Activated B cell treated with CpG ODN at 0.5 μM for 24 hours (primary cell): ENCODE results near the gene RASAL1. TPM values are rescaled to one million over a fixed set of nuclear protein-coding genes. Genes with fewer than 3 reads are reported as not detected.

Experiments used
- ATAC-seq: fragments of 200-7000 bp; cut with Tn5 transposase; one replicate; pipeline ENCODE4 v1.10.0; 2021; ENCODE audit warnings: low read depth, mild to moderate bottlenecking, moderate library complexity
- CTCF ChIA-PET: fragments of 350-600 bp; sonication (Branson Sonifier 250); formaldehyde crosslinking; loops from one replicate; lab custom pipeline; 2021; ENCODE audit warnings: antibody characterized with exemption; lab: Charles Lee
- POLR2A ChIA-PET: fragments of 350-600 bp; sonication (Branson Sonifier 250); formaldehyde crosslinking; loops from one replicate; lab custom pipeline; 2021; ENCODE audit warnings: antibody characterized with exemption; lab: Charles Lee
- DNase-seq: peaks from one replicate; pipeline ENCODE4 v3.0.0; 2022
- H3K27ac Mint-ChIP-seq: one replicate; pipeline ENCODE4 v1.8.0; 2020; ENCODE audit warnings: mixed read lengths
- H3K27me3 Mint-ChIP-seq: one replicate; pipeline ENCODE4 v1.8.0; 2021; ENCODE audit warnings: mixed read lengths
- H3K36me3 Mint-ChIP-seq: one replicate; pipeline ENCODE4 v1.8.0; 2021; ENCODE audit warnings: low read depth, mixed read lengths
- H3K4me1 Mint-ChIP-seq: one replicate; pipeline ENCODE4 v1.8.0; 2021; ENCODE audit warnings: mixed read lengths
- H3K4me3 Mint-ChIP-seq: one replicate; pipeline ENCODE4 v1.8.0; 2020; ENCODE audit warnings: mild to moderate bottlenecking, mixed read lengths
- H3K9me3 Mint-ChIP-seq: one replicate; pipeline ENCODE4 v1.8.0; 2020; ENCODE audit warnings: mixed read lengths
- intact Hi-C: fragments of 100-400 bp; cut with micrococcal nuclease; formaldehyde crosslinking; loops from one replicate; pipeline ENCODE4 v1.15.1; 2024
- total RNA-seq: library from RNA; stranded (reverse); gene quantifications from 2 replicates; pipeline ENCODE4 v1.2.3, GENCODE V29; 2022
- TF ChIP-seq, protein P1 (sequence below): fragments of 200-600 bp; IDR thresholded peaks from one replicate; pipeline ENCODE4 v1.8.0; 2022; ENCODE audit warnings: antibody characterized with exemption, mild to moderate bottlenecking

The RASAL1 gene
- total RNA-seq, 1 donor from 2014 or later: 7.1 TPM

DNA sequence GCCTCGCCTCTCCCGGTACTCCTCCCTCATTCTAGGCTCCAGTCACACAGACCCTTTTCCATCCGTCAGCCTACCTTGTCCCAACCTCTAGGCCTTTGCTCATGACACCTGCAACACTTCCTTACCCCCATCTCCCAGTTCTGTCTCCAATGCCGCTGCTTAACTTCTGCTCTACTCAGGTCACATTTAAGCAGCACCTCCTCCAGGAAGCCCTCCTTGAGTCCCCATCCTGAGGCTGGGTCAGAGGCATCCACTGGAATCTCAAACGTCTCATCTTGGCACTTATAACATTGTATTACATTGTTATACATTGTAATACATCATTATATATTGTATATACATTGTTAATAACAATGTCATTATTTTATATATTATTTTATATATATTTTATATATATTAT, 32.8 kb downstream of the RASAL1 start:
- intact Hi-C loops: no loop called here
- H3K27ac Mint-ChIP-seq: no peak overlapping the region
- H3K9me3 Mint-ChIP-seq: no peaks in the 10 kb centered on the region
- H3K27me3 Mint-ChIP-seq: no peaks in the 10 kb centered on the region
- H3K36me3 Mint-ChIP-seq: no peaks in the 10 kb centered on the region
- ChIA-PET CTCF (interaction anchor here (1.0 to 6.7 kb wide), 3 partner anchors 54 to 71 kb away, joined by 4 to 85 read pairs (median 35); no protein-coding TSS in a partner anchor), POLR2A (interaction anchor here (1.4 kb wide), 1 partner anchor 10 kb away, joined by 4 read pairs; no protein-coding TSS in a partner anchor)
- H3K4me3 Mint-ChIP-seq: no peak overlapping the region
- no peak for ATAC-seq
- TF ChIP-seq, protein P1, sequence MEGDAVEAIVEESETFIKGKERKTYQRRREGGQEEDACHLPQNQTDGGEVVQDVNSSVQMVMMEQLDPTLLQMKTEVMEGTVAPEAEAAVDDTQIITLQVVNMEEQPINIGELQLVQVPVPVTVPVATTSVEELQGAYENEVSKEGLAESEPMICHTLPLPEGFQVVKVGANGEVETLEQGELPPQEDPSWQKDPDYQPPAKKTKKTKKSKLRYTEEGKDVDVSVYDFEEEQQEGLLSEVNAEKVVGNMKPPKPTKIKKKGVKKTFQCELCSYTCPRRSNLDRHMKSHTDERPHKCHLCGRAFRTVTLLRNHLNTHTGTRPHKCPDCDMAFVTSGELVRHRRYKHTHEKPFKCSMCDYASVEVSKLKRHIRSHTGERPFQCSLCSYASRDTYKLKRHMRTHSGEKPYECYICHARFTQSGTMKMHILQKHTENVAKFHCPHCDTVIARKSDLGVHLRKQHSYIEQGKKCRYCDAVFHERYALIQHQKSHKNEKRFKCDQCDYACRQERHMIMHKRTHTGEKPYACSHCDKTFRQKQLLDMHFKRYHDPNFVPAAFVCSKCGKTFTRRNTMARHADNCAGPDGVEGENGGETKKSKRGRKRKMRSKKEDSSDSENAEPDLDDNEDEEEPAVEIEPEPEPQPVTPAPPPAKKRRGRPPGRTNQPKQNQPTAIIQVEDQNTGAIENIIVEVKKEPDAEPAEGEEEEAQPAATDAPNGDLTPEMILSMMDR: no peak
- H3K4me1 Mint-ChIP-seq: peaks cover 27% of the 10 kb centered on the region
- no peak for DNase-seq

DNA sequence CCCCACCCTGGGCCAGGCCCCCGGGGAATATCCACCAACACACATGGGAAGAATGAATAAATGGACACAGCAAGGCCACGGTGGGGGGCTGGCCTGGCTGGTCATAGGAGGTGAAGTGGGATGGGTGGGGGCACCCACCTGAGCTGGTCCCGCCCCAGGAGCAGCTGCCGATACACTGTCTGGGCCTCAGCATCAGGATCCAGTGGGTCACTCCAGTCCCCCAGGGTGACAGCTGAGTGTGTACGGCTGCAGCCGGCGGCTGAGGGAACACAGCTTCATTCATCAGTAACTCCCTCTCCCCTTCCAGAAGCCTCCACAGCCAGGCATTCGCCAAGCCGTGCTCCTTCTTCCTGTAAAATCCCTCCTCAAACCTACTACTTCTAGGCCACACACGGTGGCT, 33.8 kb downstream of the RASAL1 start:
- POLR2A ChIA-PET: no interaction called here
- Mint-ChIP-seq H3K4me3 (no peak overlapping the region), H3K27me3 (no peaks in the 10 kb centered on the region), H3K9me3 (no peaks in the 10 kb centered on the region), H3K4me1 (peaks cover 27% of the 10 kb centered on the region), H3K27ac (no peak overlapping the region), H3K36me3 (peaks cover 3% of the 10 kb centered on the region)
- DNase-seq (no peak), ATAC-seq (no peak)
- CTCF ChIA-PET: interaction anchor here (1.2 to 6.7 kb wide), 3 partner anchors 51 to 72 kb away, joined by 4 to 85 read pairs (median 35); no protein-coding TSS in a partner anchor
- TF ChIP-seq, protein P1: no peak
- intact Hi-C loops: no loop called here

DNA sequence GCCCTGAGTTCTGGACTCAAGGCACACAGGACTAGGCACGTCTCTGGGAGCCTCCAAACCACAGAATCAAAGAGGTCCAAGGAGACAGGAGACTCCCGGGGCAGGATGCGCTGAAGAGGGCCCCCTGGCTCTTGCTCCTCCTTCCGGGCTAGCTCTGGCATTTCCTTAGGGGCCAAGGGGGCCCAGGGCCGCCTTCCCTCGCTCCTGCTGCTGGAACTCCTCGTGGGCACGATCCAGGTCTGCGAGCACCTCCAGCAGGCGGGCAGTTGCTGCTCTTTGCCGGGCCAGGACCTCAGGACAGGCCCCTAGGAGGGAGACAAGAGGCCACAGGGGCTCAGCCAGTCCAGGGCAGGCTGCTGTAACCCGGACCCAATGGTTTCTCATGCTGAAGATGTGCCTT, 35.8 kb downstream of the RASAL1 start:
- Mint-ChIP-seq H3K4me1 (peaks cover 25% of the 10 kb centered on the region), H3K4me3 (no peak overlapping the region), H3K27me3 (no peaks in the 10 kb centered on the region), H3K27ac (peak overlapping the region; percentile 56), H3K36me3 (peaks cover 9% of the 10 kb centered on the region), H3K9me3 (no peaks in the 10 kb centered on the region)
- intact Hi-C loops: loop anchor here (2.0 to 5.0 kb wide), 2 partner anchors 33 to 199 kb away; no protein-coding TSS in a partner anchor
- DNase-seq (no peak), ATAC-seq (no peak)
- ChIA-PET CTCF (interaction anchor here (2.0 to 6.7 kb wide), 3 partner anchors 52 to 107 kb away, joined by 14 to 85 read pairs (median 35); no protein-coding TSS in a partner anchor), POLR2A (interaction anchor here (0.6 to 1.0 kb wide), 3 partner anchors 29 to 809 kb away, joined by 3 to 10 read pairs (median 4); no protein-coding TSS in a partner anchor)
- TF ChIP-seq, protein P1: no peak

DNA sequence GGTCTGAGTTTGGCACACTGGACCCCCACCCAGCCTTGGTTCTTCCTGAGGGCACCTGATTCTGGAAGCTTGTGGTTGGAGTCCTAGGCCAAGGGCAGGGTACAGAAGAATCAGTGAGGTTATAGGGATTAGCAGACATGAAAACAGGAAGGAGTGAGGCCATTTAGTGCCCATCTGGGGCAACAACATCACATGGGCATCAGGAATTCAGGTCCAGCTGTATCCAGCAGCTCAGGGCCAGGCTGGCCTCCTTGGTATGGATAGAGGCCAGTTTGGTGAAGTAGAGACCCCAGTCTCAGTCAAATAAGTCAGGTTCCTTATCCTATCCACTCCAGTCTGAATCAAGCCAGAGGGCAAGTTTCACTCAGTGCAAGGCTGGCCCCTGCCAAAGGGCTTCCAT, 36.2 kb downstream of the RASAL1 start:
- Mint-ChIP-seq H3K4me1 (peaks cover 23% of the 10 kb centered on the region), H3K27ac (no peak overlapping the region), H3K4me3 (no peak overlapping the region), H3K9me3 (no peaks in the 10 kb centered on the region), H3K36me3 (peaks cover 9% of the 10 kb centered on the region), H3K27me3 (no peaks in the 10 kb centered on the region)
- intact Hi-C loops: loop anchor here (2.0 to 5.0 kb wide), 2 partner anchors 33 to 199 kb away; no protein-coding TSS in a partner anchor
- TF ChIP-seq, protein P1: no peak
- CTCF ChIA-PET: interaction anchor here (1.1 to 6.7 kb wide), 7 partner anchors 29 to 106 kb away, joined by 3 to 85 read pairs (median 14); no protein-coding TSS in a partner anchor
- DNase-seq (no peak), ATAC-seq (no peak)
- POLR2A ChIA-PET: interaction anchor here (0.6 to 1.0 kb wide), 4 partner anchors 28 to 809 kb away, joined by 3 to 10 read pairs (median 4); no protein-coding TSS in a partner anchor

DNA sequence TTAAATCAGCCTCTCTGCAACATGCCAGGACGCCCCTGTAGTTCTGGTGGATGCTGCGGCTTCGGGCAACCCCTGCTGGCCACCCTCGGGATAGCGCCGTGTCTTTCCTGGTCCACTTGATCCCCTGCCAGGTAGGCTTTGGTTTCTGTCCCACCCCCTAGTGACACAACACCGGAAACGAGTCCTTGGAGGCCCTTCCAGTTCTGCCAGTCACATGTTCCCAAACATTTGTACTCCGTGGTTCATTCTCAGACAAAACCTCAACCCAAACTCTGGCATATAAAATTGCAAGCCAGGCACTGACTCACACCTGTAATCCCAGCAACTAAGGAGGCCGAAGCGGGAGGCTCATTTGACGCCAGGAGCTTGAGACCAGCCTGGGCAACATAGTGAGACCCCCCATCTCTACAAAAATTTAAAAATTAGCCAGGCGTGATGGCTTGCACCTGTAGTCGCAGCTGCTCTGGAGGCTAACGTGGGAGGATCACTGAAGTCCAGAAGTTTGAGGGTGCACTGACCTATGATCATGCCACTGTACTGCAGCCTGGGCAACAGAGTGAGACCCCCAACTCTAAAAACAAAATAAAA, 37.0 kb downstream of the RASAL1 start:
- ChIA-PET POLR2A (interaction anchor here (0.9 to 1.2 kb wide), 5 partner anchors 23 to 54 kb away, joined by 3 to 8 read pairs (median 4); no protein-coding TSS in a partner anchor), CTCF (interaction anchor here (0.7 to 6.7 kb wide), 15 partner anchors 10 to 105 kb away, joined by 3 to 85 read pairs (median 6); partner anchors contain the start of gene DTX1)
- no peaks in the 10 kb centered on the region for H3K9me3 Mint-ChIP-seq
- ATAC-seq: peak; percentile 90
- H3K27me3 Mint-ChIP-seq: no peaks in the 10 kb centered on the region
- DNase-seq: peak; percentile 71
- intact Hi-C loops: loop anchor here (1.0 to 5.0 kb wide), 6 partner anchors 34 to 198 kb away; no protein-coding TSS in a partner anchor
- H3K4me1 Mint-ChIP-seq: peaks cover 19% of the 10 kb centered on the region
- TF ChIP-seq, protein P1: no peak
- H3K4me3 Mint-ChIP-seq: no peak overlapping the region
- H3K27ac Mint-ChIP-seq: peak overlapping the region; percentile 35
- H3K36me3 Mint-ChIP-seq: peaks cover 9% of the 10 kb centered on the region
